H1 (cell line): Measurements from ENCODE around the gene GRXCR1. TPM values are rescaled to one million over a fixed set of nuclear protein-coding genes. Genes with fewer than 3 reads are reported as not detected.

Experiments
- CTCF ChIA-PET: fragments of 300-600 bp; sonication (Branson Sonifier 250); formaldehyde crosslinking; loops from one replicate; lab custom pipeline; 2021; ENCODE audit not compliant: partially characterized antibody; lab: Charles Lee
- POLR2A ChIA-PET: fragments of 300-600 bp; sonication (Branson Sonifier 250); formaldehyde crosslinking; loops from one replicate; lab custom pipeline; 2021; ENCODE audit warnings: inconsistent platforms; ENCODE audit not compliant: partially characterized antibody; lab: Charles Lee
- DNase-seq, 2 experiments: peaks; one replicate each; pipeline versions ENCODE4 v3.0.0 to v3.0.0-alpha.2; 2010 to 2022; ENCODE audit warnings: low spot score in 2 of 2, low read depth in 1 of 2, mixed read lengths in 1 of 2
- FAIRE-seq: peaks from 2 replicates; lab custom pipeline; 2011; peaks lifted over from hg19 to GRCh38; lab: Jason Lieb, UNC
- H2AFZ ChIP-seq: 2 replicates; pipeline ENCODE4 v1.8.1; 2012; ENCODE audit warnings: low read length, inconsistent platforms
- H2AK5ac ChIP-seq: 2 replicates; pipeline ENCODE4 v1.6.1; 2013; ENCODE audit warnings: low read depth, low read length
- H2BK120ac ChIP-seq: replicated peaks from 2 replicates; pipeline ENCODE3; 2013; ENCODE audit warnings: low read depth, low read length, inconsistent platforms
- H2BK12ac ChIP-seq: 2 replicates; pipeline ENCODE4 v1.6.1; 2013; ENCODE audit warnings: low read depth, low read length
- H2BK15ac ChIP-seq: 2 replicates; pipeline ENCODE4 v1.6.1; 2013; ENCODE audit warnings: low read length
- H2BK20ac ChIP-seq: 2 replicates; pipeline ENCODE4 v1.6.1; 2013; ENCODE audit warnings: low read length
- H2BK5ac ChIP-seq: 2 replicates; pipeline ENCODE4 v1.6.1; 2013; ENCODE audit warnings: low read depth, low read length
- H3K14ac ChIP-seq: 2 replicates; pipeline ENCODE4 v1.6.1; 2013; ENCODE audit warnings: inconsistent platforms; ENCODE audit not compliant: insufficient read length
- H3K18ac ChIP-seq: 2 replicates; pipeline ENCODE4 v1.6.1; 2013; ENCODE audit warnings: low read length; ENCODE audit errors: extremely low read depth
- H3K23ac ChIP-seq: 2 replicates; pipeline ENCODE4 v1.6.1; 2013; ENCODE audit warnings: inconsistent platforms; ENCODE audit not compliant: insufficient read length
- H3K23me2 ChIP-seq: 2 replicates; pipeline ENCODE4 v1.6.1; 2013; ENCODE audit warnings: low read depth, low read length
- H3K27ac ChIP-seq: 2 replicates; pipeline ENCODE4 v1.6.1; 2011; ENCODE audit warnings: low read depth, low read length, inconsistent platforms
- H3K27me3 ChIP-seq, 4 experiments: replicated peaks in 1 of 4; 1 replicate in 1 of 4; 2 replicates in 3 of 4; pipeline versions ENCODE4 v1.6.1 to v1.8.1; 2011 to 2013; ENCODE audit warnings: low read length in 3 of 4, mild to moderate bottlenecking in 3 of 4, inconsistent platforms in 2 of 4, mixed read lengths in 2 of 4, moderate library complexity in 1 of 4; ENCODE audit not compliant: control insufficient read depth in 3 of 4, insufficient read depth in 3 of 4; ENCODE audit errors: extremely low read depth in 1 of 4
- H3K36me3 ChIP-seq, 4 experiments: 2 replicates each; pipeline versions ENCODE4 v1.6.1 to v1.8.1; 2011 to 2013; ENCODE audit warnings: mild to moderate bottlenecking in 4 of 4, low read length in 3 of 4, moderate library complexity in 2 of 4, control low read depth in 1 of 4, inconsistent platforms in 1 of 4; ENCODE audit not compliant: insufficient read depth in 4 of 4, control insufficient read depth in 2 of 4
- H3K4ac ChIP-seq: replicated peaks from 2 replicates; pipeline ENCODE3; 2013; ENCODE audit warnings: low read length, low read depth, mixed read lengths, inconsistent platforms; ENCODE audit not compliant: insufficient read length
- H3K4me1 ChIP-seq, 4 experiments: replicated peaks in 1 of 4; 1 replicate in 1 of 4; 2 replicates in 3 of 4; pipeline versions ENCODE4 v1.6.1 to v1.8.1; 2011 to 2013; ENCODE audit warnings: low read length in 3 of 4, inconsistent platforms in 2 of 4, mixed read lengths in 1 of 4; ENCODE audit not compliant: insufficient read depth in 4 of 4, control insufficient read depth in 3 of 4
- H3K4me2 ChIP-seq, 2 experiments: 2 replicates each; pipeline versions ENCODE4 v1.6.1 to v1.8.1; 2011 to 2013; ENCODE audit warnings: low read depth in 2 of 2, low read length in 2 of 2, control low read depth in 1 of 2, inconsistent platforms in 1 of 2, mild to moderate bottlenecking in 1 of 2; ENCODE audit not compliant: insufficient read depth in 1 of 2
- H3K4me3 ChIP-seq, 4 experiments: fragments of 200-600, 300-600 bp in 1 of 4; sonication (generic), shearing (Covaris generic), sonication (Bioruptor Twin) in 1 of 4; 2 replicates each; pipeline versions ENCODE4 v1.5.1 to v1.8.1; 2011 to 2016; ENCODE audit warnings: low read length in 4 of 4, low read depth in 3 of 4, control low read depth in 2 of 4, inconsistent platforms in 2 of 4, mild to moderate bottlenecking in 2 of 4, mixed read lengths in 1 of 4, moderate library complexity in 1 of 4; ENCODE audit not compliant: insufficient read depth in 2 of 4; ENCODE audit errors: extremely low read depth in 1 of 4
- H3K56ac ChIP-seq: replicated peaks from 2 replicates; pipeline ENCODE3; 2013; ENCODE audit warnings: low read depth, mild to moderate bottlenecking, mixed read lengths, low read length, inconsistent platforms; ENCODE audit not compliant: insufficient read length
- H3K79me1 ChIP-seq: 2 replicates; pipeline ENCODE4 v1.6.1; 2013; ENCODE audit warnings: low read depth, low read length, control low read depth
- H3K79me2 ChIP-seq, 2 experiments: 2 replicates each; pipeline versions ENCODE4 v1.6.1 to v1.8.1; 2012 to 2013; ENCODE audit warnings: low read length in 2 of 2, mild to moderate bottlenecking in 2 of 2, inconsistent platforms in 1 of 2; ENCODE audit not compliant: insufficient read depth in 2 of 2, control insufficient read depth in 1 of 2
- H3K9ac ChIP-seq, 4 experiments: replicated peaks in 1 of 4; 1 replicate in 1 of 4; 2 replicates in 3 of 4; pipeline versions ENCODE4 v1.6.1 to v1.8.1; 2011 to 2013; ENCODE audit warnings: low read depth in 3 of 4, low read length in 3 of 4, control low read depth in 2 of 4, mild to moderate bottlenecking in 2 of 4, moderate library complexity in 2 of 4, inconsistent platforms in 1 of 4; ENCODE audit errors: extremely low read depth in 1 of 4
- H3K9me3 ChIP-seq, 2 experiments: 2 replicates each; pipeline versions ENCODE4 v1.6.1 to v1.8.1; 2012 to 2013; ENCODE audit warnings: mild to moderate bottlenecking in 2 of 2, moderate library complexity in 2 of 2, control low read depth in 1 of 2, inconsistent platforms in 1 of 2, low read depth in 1 of 2, low read length in 1 of 2, mixed read lengths in 1 of 2; ENCODE audit not compliant: insufficient read depth in 2 of 2
- H4K20me1 ChIP-seq, 2 experiments: replicated peaks in 1 of 2; 2 replicates each; pipeline versions ENCODE3 to v1.8.1; 2011 to 2013; ENCODE audit warnings: inconsistent platforms in 2 of 2, low read length in 2 of 2, mild to moderate bottlenecking in 1 of 2; ENCODE audit not compliant: insufficient read depth in 2 of 2, control insufficient read depth in 1 of 2
- H4K5ac ChIP-seq: 2 replicates; pipeline ENCODE4 v1.6.1; 2013; ENCODE audit warnings: low read length, low read depth, mixed read lengths, inconsistent platforms; ENCODE audit not compliant: insufficient read length
- H4K8ac ChIP-seq: 2 replicates; pipeline ENCODE4 v1.8.0; 2013; ENCODE audit warnings: mild to moderate bottlenecking, moderate library complexity, low read length, inconsistent platforms; ENCODE audit not compliant: insufficient read depth; ENCODE audit errors: extremely low read depth
- H4K91ac ChIP-seq: replicated peaks from 2 replicates; pipeline ENCODE3; 2013; ENCODE audit warnings: low read length, mixed read lengths, inconsistent platforms; ENCODE audit not compliant: insufficient read length
- CREB1 ChIP-seq: IDR thresholded peaks from 2 replicates; pipeline ENCODE4 v1.6.1; 2012; ENCODE audit warnings: inconsistent platforms
- EZH2 ChIP-seq: fragments of 200-600 bp; sonication (generic); IDR thresholded peaks from 2 replicates; pipeline ENCODE4 v1.7.1; 2012; ENCODE audit warnings: low read depth, mild to moderate bottlenecking, moderate library complexity, low read length, inconsistent platforms; ENCODE audit not compliant: severe bottlenecking
- RXRA ChIP-seq: IDR thresholded peaks from 2 replicates; pipeline ENCODE4 v1.6.1; 2011; ENCODE audit warnings: low read depth, mild to moderate bottlenecking, low read length, moderate library complexity; ENCODE audit not compliant: insufficient read depth
- SP4 ChIP-seq: IDR thresholded peaks from 2 replicates; pipeline ENCODE4 v1.6.1; 2012; ENCODE audit warnings: low read length, inconsistent platforms
- TAF7 ChIP-seq: optimal IDR thresholded peaks from 2 replicates; pipeline ENCODE3; 2011; ENCODE audit warnings: low read depth, mild to moderate bottlenecking, inconsistent platforms, low read length, moderate library complexity, borderline replicate concordance
- WGBS, 2 experiments: shearing (Covaris generic) in 1 of 2; methylation state at CpG; one replicate each; pipeline versions ENCODE4 v1.1.6 to v1.1.7; 2013 to 2015; ENCODE audit warnings: low lambda C conversion rate in 2 of 2, mixed read lengths in 2 of 2, inconsistent platforms in 1 of 2, low coverage in 1 of 2, missing lambda C conversion rate in 1 of 2; ENCODE audit not compliant: insufficient replicate concordance in 2 of 2, insufficient coverage in 1 of 2, insufficient read length in 1 of 2; ENCODE audit errors: extremely low coverage in 1 of 2, missing lambda C conversion rate in 1 of 2; 5-methylcytosine and 5-hydroxymethylcytosine counted together
- polyA plus RNA-seq, 7 experiments: library from polyadenylated mRNA; depleted of rRNA in 3 of 7; stranded (reverse) in 5 of 7; unstranded in 2 of 7; fragments of >200 nt in 5 of 7; fragments of 200-250 nt in 2 of 7; gene quantifications; 1 replicate in 5 of 7; 2 replicates in 1 of 7; 4 replicates in 1 of 7; pipeline versions ENCODE4 v1.2.1 to v1.2.3, GENCODE V29; 2011 to 2013; ENCODE audit warnings: missing spikeins in 2 of 7, mixed read lengths in 2 of 7
- total RNA-seq: library from RNA; stranded (reverse); fragmentation: NEBNext Ultra II Directional; extraction: Animal tissue kit (Norgen Biotek cat#: 25700); gene quantifications from 2 replicates; pipeline ENCODE4 v1.2.1, GENCODE V29; 2021
- TF ChIP-seq, protein P1 (sequence below): IDR thresholded peaks from 2 replicates; pipeline ENCODE4 v1.6.1; 2012; ENCODE audit warnings: low read length, inconsistent platforms

GRXCR1 gene
- total and polyA plus RNA-seq, 2 of the 8 experiments (the other 6 are each of a cell fraction or from before 2014, with no cell fraction given) = not detected

DNA sequence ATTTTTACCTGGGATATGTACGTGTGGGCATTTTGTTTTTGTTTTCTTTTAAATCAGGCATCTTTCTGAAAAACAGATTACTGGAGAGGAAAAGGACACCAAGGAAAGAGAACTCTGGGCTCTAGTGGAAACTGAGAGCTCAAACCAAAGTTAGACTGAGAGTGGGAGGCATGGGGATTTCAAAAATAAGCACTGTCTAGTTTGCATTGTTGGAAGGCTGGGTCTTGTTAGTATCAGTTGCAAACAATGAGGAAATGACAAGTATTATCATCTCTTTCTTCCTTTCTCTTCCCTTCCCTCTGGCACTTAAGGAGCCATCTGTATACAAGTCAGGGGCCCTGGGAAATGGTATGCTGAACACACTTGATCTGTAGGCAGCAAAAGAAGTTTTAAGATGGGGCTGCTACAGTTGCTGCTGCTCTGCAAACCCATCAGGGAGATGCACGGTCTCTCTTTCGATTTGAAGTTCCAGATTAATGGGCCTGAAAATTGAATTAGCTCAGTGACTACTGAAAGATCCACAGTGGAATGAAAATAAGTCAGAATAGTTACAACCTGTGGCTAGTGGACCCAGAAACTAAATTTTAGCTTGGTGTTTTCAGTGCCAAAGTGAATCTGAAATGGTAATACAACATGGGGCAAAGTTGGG lies 48.0 kb upstream of the GRXCR1 start:
- Histone ChIP-seq H3K9me3 (no peaks in the 10 kb centered on the region), H3K27ac (no peak overlapping the region), H2AK5ac (no peak overlapping the region), H3K14ac (no peak overlapping the region), H3K9ac (no peak overlapping the region), H3K27me3 (no peaks in the 10 kb centered on the region), H3K4me1 (no peaks in the 10 kb centered on the region), H3K56ac (no peak overlapping the region), H4K8ac (no peak overlapping the region), H4K20me1 (no peaks in the 10 kb centered on the region), H2BK120ac (no peak overlapping the region), H3K4me3 (no peak overlapping the region), H2BK5ac (no peak overlapping the region), H3K4ac (no peak overlapping the region), H2BK12ac (no peak overlapping the region), H2AFZ (no peak overlapping the region), H3K23ac (no peak overlapping the region), H3K18ac (no peak overlapping the region), H2BK15ac (no peak overlapping the region), H2BK20ac (no peak overlapping the region), H3K79me1 (no peaks in the 10 kb centered on the region), H4K5ac (no peak overlapping the region), H3K36me3 (no peaks in the 10 kb centered on the region), H3K79me2 (no peaks in the 10 kb centered on the region), H4K91ac (no peak overlapping the region), H3K4me2 (no peak overlapping the region), H3K23me2 (no peaks in the 10 kb centered on the region)
- FAIRE-seq (no peak), DNase-seq (no peak)
- ChIA-PET CTCF (interaction anchor here (1.0 to 3.1 kb wide), 5 partner anchors 9 to 23 kb away, joined by 3 to 10 read pairs (median 3); no protein-coding TSS in a partner anchor), POLR2A (no interaction called here)
- TF ChIP-seq, protein P1, sequence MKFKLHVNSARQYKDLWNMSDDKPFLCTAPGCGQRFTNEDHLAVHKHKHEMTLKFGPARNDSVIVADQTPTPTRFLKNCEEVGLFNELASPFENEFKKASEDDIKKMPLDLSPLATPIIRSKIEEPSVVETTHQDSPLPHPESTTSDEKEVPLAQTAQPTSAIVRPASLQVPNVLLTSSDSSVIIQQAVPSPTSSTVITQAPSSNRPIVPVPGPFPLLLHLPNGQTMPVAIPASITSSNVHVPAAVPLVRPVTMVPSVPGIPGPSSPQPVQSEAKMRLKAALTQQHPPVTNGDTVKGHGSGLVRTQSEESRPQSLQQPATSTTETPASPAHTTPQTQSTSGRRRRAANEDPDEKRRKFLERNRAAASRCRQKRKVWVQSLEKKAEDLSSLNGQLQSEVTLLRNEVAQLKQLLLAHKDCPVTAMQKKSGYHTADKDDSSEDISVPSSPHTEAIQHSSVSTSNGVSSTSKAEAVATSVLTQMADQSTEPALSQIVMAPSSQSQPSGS = no peak
- no peak for TF ChIP-seq EZH2
- TF ChIP-seq SP4 = no peak
- no peak for TF ChIP-seq TAF7
- TF ChIP-seq CREB1 = no peak
- no peak for TF ChIP-seq RXRA
- WGBS, 2 experiments = 92% methylated on average over 3 of the region's 3 CpGs; no CpG with 5 or more reads in 1 of the 2 experiments
